Epithelial cell of prostate (primary cell): ENCODE measurements around the gene TUSC2.

Experiments used
- DNase-seq: peaks from one replicate; pipeline ENCODE4 v3.0.0-alpha.2; 2011; ENCODE audit warnings: low read depth, low spot score
- H3K27ac ChIP-seq: fragments of 450-650 bp; 2 replicates; pipeline ENCODE4 v1.5.1; 2017; ENCODE audit warnings: mild to moderate bottlenecking

The TUSC2 gene

GRCh38 chr3:50278123-50278879 lies 49.7 kb downstream of the TUSC2 start:
- no peak overlapping the region for H3K27ac ChIP-seq
- DNase-seq: no peak

GRCh38 chr3:50276762-50277101 lies 51.3 kb downstream of the TUSC2 start:
- no peak for DNase-seq
- no peak overlapping the region for H3K27ac ChIP-seq

GRCh38 chr3:50275996-50276761 lies 51.8 kb downstream of the TUSC2 start:
- DNase-seq: no peak

GRCh38 chr3:50275141-50275995 lies 52.7 kb downstream of the TUSC2 start:
- DNase-seq: no peak
- no peak overlapping the region for H3K27ac ChIP-seq

More at GRCh38 chr3:50275996-50276761, 51.8 kb downstream of the TUSC2 start:
- H3K27ac ChIP-seq: no peak overlapping the region
